Medulla oblongata (tissue), 1 donor: Measurements from ENCODE around the gene GZMM.
A peak's percentile ranks its signal among the peaks of the same experiment; 100 is the strongest.

Experiments used
- DNase-seq: peaks from one replicate; pipeline ENCODE4 v3.0.0-alpha.2; 2015; ENCODE audit errors: extremely low spot score

Gene GZMM

DNA sequence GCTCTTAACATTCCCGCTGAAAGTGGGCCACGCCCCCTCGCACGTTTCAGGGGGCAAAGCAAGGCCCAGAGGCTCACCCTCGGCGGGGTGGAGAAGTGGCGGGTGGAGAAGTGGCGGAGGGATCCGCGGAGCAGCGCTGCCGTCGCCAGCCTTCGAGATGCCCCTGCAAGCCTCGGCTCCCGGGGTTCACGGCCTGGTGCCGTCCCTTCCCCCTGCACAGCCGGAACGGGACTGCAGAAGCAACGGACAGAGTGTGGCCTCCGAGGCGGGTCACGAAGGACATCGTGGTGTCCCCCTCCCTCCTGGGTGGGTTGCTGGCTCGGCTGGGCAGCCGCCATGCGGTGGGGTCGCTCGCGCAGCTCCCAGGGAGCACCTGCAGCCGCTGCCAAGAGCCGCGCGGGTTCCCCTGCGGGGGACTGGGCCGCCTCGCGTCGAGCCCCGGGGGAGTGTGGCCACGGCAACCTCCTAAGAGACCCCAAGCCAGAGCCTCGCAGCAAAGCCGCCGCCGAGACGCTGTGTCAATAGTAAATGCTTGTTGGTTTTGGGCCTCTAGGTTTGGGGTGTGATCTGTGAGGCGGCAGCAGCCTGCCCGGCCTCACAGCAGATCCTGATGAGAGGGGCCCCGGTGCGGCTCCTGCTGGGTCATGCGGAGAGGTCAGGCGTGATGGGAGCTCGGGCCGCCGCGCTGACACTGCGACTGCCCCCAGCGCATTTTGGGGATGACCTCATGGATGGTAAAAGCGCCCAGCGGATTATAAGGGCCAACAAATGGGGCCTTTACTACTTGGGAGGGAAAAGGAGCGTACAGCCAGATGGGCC lies 31.1 kb upstream of the GZMM start:
- no peak for DNase-seq

DNA sequence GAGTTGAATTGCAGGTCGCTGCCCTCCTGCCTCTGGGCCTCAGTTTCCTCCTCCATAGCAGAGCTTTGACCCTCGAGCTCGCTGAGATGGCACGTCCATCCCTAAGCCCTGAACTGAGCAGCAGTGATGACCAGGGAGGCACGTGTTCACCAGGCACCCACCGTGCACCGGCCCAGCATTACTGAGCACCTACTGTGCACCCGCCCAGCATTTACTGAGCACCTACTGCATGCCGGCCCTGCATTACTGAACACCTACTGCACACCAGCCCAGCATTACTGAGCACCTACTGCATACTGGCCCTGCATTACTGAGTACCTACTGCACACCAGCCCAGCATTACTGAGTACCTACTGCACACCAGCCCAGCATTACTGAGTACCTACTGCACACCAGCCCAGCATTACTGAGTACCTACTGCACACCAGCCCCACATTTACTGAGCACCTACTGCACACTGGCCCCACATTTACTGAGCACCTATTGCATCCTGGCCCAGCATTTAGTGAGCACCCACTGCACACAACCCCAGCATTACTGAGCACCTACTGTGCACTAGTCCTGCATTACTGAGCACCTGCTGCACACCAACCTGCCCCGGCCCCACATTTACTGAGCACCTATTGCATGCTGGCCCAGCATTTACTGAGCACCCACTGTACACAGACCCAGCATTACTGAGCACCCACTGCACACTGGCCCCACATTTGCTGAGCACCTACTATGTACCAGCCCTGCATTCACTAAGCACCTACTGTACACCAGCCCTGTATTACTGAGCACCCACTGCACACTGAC lies 30.3 kb upstream of the GZMM start:
- no peak for DNase-seq

DNA sequence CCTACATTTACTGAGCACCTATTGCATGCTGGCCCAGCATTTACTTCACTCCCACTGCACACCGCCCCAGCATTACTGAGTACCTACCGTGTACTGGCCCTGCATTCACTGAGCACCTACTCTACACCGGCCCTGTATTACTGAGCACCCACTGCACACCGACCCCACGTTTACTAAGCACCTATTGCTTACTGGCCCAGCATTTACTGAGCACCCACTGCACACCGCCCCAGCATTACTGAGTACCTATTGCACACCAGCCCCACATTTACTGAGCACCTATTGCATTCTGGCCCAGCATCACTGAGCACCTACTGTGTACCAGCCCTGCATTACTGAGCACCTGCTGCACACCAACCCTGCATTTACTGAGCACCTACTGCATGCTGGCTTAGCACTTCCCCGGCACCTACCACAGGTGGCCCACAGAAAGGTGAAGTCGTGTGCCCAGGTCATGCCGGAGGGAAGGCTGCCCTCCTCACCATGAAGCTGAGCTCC lies 29.6 kb upstream of the GZMM start:
- no peak for DNase-seq

GRCh38 chr19:517721-518597 lies 25.9 kb upstream of the GZMM start:
- DNase-seq = no peak

DNA sequence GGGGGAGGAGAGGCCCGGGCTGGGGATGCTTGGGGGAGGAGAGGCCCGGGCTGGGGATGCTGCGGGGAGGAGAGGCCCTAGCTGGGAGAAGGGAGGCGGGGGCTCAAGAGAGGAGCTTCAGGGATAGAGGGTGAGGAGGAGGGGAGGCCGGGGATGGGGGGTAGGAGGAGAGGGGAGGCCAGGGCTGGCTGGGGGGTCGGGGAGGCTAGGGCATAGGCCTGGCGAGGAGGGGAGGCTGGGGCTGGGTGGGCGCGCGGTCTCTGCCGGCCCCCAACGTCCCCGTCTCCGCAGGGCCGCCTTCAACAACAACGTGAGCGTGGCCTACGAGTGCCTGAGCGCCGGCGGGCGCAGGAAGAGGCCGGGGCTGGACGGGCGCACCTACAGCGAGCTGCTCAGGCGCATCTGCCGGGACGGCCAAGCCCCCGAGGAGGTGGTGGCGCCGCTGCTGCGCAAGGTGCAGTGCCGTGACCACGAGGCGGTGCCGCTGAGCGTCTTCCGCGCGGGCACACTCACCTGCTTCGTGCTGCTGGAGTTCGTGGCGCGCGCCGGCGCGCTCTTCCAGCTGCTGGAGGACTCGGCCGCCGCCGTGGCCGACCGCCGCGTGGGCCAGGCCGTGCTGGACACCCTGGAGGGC lies 25.1 kb upstream of the GZMM start:
- no peak for DNase-seq

- no peak for DNase-seq
Observed at GRCh38 chr19:519449-519865, 24.4 kb upstream of the GZMM start.

GRCh38 chr19:522726-523125 lies 21.1 kb upstream of the GZMM start:
- DNase-seq = no peak

GRCh38 chr19:524062-524674 lies 19.7 kb upstream of the GZMM start:
- DNase-seq = no peak

DNA sequence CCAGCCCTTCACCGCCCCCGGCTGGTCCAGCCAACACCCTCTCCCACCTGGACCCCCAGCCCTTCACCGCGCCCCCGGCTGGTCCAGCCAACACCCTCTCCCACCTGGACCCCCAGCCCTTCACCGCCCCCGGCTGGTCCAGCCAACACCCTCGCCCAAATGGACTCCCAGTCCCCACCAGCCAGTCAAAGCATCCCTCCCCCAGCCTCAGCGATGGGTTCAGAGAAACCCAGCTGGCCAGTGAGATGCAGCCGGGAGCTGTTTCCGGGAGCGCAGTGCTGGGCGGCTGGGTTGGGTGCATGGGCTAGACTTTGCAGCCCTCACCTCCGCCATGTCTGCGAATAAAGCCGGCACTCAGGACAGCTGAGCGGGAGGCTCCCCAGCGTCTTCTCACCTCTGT lies 18.8 kb upstream of the GZMM start:
- DNase-seq = no peak

DNA sequence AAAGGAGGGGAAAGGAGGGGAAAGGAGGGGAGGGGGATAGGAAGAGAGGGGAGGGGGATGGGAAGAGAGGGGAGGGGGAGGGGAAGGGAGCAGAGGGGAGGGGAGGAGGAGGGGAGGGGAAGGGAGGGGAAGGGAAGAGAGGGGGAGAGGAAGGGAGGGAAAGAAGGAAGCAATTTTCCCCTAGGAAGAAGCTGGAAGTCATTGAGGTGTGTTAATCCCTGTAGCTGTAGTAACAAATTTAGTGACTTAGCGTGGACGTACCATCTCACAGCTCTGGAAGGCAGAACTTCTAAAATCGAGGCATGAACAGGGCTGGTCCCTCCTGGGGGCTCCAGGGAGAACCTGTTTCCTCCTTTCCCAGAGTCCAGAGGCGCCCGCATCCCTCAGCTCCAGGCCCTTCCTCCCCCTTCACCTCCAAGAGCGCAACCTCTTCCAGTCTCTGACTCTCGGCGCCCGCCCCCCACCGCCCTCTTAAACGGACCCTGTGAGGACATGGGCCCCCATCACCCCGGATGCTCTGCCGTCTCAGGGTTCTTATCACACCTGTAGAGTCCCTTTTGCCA lies 17.9 kb upstream of the GZMM start:
- no peak for DNase-seq

DNA sequence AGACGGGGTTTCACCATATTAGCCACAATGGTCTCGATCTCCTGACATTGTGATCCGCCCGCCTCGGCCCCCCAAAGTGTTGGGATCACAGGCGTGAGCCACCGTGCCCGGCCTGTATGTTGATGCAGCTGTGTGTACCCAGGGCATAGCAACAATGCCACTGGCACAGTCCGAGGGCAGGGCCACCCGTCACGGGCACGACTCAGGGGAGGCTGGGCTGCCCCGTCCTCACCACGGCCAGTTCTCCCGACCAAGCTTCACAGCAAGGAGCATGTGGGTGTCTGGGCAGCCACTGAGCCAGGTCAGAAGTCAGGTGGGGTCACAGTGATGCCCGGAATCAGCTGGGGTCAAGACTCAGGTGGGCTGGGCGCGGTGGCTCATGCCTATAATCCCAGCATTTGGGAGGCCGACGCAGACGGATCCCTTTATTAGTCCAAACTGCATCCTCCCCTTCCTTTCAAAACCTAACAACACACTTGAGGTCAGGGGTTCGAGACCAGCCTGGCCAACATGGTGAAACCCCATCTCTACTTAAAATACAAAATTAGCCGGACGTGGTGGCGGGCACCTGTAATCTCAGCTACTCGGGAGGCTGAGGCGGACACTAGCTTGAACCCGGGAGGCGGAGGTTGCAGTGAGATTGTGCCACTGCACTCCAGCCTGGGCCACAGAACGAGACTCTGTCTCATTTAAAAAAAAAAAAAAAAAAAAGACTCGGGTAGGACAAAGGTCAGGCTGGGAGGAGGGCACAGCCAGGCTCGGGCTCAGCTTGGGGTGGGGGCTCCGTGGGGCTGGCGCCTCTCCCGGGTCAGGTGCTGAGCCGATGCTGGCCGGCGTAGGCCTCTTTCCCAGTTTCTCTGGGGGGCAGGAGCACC lies 13.5 kb upstream of the GZMM start:
- DNase-seq = no peak

- peak; percentile 80 for DNase-seq
Observed at GRCh38 chr19:531009-531752, 12.7 kb upstream of the GZMM start.

GRCh38 chr19:531753-532560 lies 11.9 kb upstream of the GZMM start, which contains the start of gene CDC34:
CDC34 (plus strand) TSS chr19:531760; CDS start chr19:531932, 172 bp downstream.
- DNase-seq = no peak

DNA sequence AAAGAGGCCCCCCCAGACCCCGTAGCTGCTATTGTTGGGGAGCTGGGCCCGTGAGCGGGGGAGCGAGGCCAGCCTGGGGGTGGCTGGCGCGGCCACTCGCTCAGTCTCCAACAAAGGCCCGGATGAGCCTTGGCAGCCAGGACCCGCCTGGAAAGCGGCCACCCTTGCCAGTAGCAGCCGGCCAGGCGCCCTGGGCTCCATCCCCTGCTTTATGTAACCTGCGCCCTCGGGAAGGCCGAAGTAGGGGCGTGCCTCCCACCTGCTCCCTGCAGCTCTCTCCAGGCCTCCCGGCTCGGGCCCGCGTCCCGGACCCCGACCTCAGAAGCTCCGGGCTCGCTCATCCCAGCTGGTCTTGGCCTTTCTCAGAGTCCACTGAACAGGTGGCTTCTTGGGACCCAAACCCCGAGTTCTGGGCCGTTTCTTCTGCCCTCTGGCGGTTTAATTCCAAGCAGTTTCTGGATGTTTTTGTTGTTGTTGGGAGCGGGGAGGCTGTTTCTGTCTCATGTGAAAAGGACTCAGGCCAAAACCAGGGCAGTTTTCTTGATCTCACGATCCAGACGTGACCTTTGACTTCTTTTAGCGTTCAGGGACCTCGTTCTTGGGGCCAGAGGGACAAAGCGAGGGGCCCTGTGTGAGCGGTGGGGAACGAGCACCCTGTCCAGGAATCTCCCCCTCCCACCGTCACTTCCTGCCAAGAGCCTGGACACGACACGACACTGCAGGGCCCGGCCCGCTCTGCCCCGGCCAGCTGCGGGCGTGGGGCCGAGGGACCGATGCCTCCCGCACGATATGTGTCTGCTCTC lies 11.1 kb upstream of the GZMM start:
- peak; percentile 84 for DNase-seq

GRCh38 chr19:533364-534058 lies 10.3 kb upstream of the GZMM start:
- DNase-seq = no peak

GRCh38 chr19:534088-534487 lies 9.8 kb upstream of the GZMM start:
- no peak for DNase-seq
